K562 (cell line): Measurements from ENCODE around the gene CHPF. TPM values are rescaled to one million over a fixed set of nuclear protein-coding genes. Genes with fewer than 3 reads are reported as not detected.

ENCODE experiments used
- RBM15 ChIP-seq: fragments of 200-400 bp; formaldehyde crosslinking; IDR thresholded peaks from 2 replicates; pipeline ENCODE4 v1.6.1; 2018; ENCODE audit warnings: mild to moderate bottlenecking, low read length, moderate library complexity; ENCODE audit not compliant: insufficient read depth
- polyA plus RNA-seq, 8 experiments: library from polyadenylated mRNA; depleted of rRNA in 4 of 8; stranded (reverse) in 5 of 8; unstranded in 3 of 8; fragments of >200 nt; fragmentation: Nextera tagmentation in 2 of 8; fragmentation: Illumina TruSeq in 1 of 8; extraction: Ambion mirVana in 2 of 8; extraction: Trizol in 1 of 8; gene quantifications; 2 replicates each; pipeline versions ENCODE4 v1.2.1 to v1.2.3, GENCODE V29; 2011 to 2014; ENCODE audit warnings: inconsistent platforms in 1 of 8, missing spikeins in 1 of 8
- total RNA-seq, 7 experiments: library from RNA; depleted of rRNA in 6 of 7; stranded (reverse); fragments of >200 nt in 6 of 7; fragmentation: Illumina TruSeq in 2 of 7; extraction: Trizol in 2 of 7; gene quantifications; 2 replicates each; pipeline versions ENCODE4 v1.2.1 to v1.2.3, GENCODE V29; 2011 to 2021; ENCODE audit warnings: low replicate concordance in 1 of 7
- TF ChIP-seq, protein P1 (sequence below): fragments of 450-650 bp; IDR thresholded peaks from 2 replicates; pipeline ENCODE4 v1.6.1; 2016; ENCODE audit warnings: mild to moderate bottlenecking, moderate library complexity
- TF ChIP-seq, protein P2 (sequence below), 2 experiments: fragments of 450-650 bp; conservative IDR thresholded peaks; 2 replicates each; pipeline ENCODE4 v1.6.1; 2017; ENCODE audit warnings: mild to moderate bottlenecking in 2 of 2, moderate library complexity in 2 of 2
- TF ChIP-seq, protein P3 (sequence below), 2 experiments: fragments of 450-650 bp; IDR thresholded peaks; 2 replicates each; pipeline ENCODE4 v1.6.1; 2016; ENCODE audit warnings: mild to moderate bottlenecking in 2 of 2, borderline replicate concordance in 1 of 2, low read depth in 1 of 2, moderate library complexity in 1 of 2

Gene CHPF
- total and polyA plus RNA-seq, 9 of the 15 experiments (the other 6 are each of a cell fraction or from before 2014, with no cell fraction given), result 0.15 to 57.2 (median 7.9) TPM

DNA sequence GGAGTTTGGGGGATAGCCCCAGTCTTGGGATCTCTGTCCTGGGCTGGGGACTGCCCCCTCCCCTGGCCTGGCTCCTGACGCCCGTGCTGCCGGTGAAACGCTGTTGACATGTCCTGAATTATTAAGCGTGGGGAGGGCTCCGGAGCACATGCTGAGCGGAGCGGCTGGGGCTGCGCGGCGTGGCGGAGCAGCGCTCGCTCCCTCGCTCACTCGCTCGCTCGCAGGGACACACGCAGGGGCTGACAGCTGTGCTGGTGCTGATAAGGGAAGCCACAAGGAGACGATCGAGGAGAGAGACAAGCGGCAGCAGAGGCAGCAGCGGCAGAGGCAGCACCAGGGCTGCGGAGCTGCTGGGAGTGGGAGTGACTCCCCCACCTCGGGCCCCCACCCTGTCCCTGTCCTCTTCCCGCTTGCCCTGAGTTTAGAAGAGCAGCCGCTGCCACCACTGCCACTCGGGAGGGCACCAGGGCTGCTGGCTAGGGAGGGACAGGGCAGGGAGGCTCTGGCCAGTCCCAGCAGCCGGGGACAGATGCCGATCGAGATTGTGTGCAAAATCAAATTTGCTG is 29.3 kb downstream of the CHPF start, which contains the start of gene ASIC4 (continued):
- TF ChIP-seq, protein P1, sequence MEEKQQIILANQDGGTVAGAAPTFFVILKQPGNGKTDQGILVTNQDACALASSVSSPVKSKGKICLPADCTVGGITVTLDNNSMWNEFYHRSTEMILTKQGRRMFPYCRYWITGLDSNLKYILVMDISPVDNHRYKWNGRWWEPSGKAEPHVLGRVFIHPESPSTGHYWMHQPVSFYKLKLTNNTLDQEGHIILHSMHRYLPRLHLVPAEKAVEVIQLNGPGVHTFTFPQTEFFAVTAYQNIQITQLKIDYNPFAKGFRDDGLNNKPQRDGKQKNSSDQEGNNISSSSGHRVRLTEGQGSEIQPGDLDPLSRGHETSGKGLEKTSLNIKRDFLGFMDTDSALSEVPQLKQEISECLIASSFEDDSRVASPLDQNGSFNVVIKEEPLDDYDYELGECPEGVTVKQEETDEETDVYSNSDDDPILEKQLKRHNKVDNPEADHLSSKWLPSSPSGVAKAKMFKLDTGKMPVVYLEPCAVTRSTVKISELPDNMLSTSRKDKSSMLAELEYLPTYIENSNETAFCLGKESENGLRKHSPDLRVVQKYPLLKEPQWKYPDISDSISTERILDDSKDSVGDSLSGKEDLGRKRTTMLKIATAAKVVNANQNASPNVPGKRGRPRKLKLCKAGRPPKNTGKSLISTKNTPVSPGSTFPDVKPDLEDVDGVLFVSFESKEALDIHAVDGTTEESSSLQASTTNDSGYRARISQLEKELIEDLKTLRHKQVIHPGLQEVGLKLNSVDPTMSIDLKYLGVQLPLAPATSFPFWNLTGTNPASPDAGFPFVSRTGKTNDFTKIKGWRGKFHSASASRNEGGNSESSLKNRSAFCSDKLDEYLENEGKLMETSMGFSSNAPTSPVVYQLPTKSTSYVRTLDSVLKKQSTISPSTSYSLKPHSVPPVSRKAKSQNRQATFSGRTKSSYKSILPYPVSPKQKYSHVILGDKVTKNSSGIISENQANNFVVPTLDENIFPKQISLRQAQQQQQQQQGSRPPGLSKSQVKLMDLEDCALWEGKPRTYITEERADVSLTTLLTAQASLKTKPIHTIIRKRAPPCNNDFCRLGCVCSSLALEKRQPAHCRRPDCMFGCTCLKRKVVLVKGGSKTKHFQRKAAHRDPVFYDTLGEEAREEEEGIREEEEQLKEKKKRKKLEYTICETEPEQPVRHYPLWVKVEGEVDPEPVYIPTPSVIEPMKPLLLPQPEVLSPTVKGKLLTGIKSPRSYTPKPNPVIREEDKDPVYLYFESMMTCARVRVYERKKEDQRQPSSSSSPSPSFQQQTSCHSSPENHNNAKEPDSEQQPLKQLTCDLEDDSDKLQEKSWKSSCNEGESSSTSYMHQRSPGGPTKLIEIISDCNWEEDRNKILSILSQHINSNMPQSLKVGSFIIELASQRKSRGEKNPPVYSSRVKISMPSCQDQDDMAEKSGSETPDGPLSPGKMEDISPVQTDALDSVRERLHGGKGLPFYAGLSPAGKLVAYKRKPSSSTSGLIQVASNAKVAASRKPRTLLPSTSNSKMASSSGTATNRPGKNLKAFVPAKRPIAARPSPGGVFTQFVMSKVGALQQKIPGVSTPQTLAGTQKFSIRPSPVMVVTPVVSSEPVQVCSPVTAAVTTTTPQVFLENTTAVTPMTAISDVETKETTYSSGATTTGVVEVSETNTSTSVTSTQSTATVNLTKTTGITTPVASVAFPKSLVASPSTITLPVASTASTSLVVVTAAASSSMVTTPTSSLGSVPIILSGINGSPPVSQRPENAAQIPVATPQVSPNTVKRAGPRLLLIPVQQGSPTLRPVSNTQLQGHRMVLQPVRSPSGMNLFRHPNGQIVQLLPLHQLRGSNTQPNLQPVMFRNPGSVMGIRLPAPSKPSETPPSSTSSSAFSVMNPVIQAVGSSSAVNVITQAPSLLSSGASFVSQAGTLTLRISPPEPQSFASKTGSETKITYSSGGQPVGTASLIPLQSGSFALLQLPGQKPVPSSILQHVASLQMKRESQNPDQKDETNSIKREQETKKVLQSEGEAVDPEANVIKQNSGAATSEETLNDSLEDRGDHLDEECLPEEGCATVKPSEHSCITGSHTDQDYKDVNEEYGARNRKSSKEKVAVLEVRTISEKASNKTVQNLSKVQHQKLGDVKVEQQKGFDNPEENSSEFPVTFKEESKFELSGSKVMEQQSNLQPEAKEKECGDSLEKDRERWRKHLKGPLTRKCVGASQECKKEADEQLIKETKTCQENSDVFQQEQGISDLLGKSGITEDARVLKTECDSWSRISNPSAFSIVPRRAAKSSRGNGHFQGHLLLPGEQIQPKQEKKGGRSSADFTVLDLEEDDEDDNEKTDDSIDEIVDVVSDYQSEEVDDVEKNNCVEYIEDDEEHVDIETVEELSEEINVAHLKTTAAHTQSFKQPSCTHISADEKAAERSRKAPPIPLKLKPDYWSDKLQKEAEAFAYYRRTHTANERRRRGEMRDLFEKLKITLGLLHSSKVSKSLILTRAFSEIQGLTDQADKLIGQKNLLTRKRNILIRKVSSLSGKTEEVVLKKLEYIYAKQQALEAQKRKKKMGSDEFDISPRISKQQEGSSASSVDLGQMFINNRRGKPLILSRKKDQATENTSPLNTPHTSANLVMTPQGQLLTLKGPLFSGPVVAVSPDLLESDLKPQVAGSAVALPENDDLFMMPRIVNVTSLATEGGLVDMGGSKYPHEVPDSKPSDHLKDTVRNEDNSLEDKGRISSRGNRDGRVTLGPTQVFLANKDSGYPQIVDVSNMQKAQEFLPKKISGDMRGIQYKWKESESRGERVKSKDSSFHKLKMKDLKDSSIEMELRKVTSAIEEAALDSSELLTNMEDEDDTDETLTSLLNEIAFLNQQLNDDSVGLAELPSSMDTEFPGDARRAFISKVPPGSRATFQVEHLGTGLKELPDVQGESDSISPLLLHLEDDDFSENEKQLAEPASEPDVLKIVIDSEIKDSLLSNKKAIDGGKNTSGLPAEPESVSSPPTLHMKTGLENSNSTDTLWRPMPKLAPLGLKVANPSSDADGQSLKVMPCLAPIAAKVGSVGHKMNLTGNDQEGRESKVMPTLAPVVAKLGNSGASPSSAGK, result peak; percentile 88
- TF ChIP-seq, protein P2, sequence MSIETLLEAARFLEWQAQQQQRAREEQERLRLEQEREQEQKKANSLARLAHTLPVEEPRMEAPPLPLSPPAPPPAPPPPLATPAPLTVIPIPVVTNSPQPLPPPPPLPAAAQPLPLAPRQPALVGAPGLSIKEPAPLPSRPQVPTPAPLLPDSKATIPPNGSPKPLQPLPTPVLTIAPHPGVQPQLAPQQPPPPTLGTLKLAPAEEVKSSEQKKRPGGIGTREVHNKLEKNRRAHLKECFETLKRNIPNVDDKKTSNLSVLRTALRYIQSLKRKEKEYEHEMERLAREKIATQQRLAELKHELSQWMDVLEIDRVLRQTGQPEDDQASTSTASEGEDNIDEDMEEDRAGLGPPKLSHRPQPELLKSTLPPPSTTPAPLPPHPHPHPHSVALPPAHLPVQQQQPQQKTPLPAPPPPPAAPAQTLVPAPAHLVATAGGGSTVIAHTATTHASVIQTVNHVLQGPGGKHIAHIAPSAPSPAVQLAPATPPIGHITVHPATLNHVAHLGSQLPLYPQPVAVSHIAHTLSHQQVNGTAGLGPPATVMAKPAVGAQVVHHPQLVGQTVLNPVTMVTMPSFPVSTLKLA (conservative IDR thresholded peaks at IDR 0.05), result peak; percentile 93 to 96
- no peak for TF ChIP-seq RBM15
- TF ChIP-seq, protein P3, sequence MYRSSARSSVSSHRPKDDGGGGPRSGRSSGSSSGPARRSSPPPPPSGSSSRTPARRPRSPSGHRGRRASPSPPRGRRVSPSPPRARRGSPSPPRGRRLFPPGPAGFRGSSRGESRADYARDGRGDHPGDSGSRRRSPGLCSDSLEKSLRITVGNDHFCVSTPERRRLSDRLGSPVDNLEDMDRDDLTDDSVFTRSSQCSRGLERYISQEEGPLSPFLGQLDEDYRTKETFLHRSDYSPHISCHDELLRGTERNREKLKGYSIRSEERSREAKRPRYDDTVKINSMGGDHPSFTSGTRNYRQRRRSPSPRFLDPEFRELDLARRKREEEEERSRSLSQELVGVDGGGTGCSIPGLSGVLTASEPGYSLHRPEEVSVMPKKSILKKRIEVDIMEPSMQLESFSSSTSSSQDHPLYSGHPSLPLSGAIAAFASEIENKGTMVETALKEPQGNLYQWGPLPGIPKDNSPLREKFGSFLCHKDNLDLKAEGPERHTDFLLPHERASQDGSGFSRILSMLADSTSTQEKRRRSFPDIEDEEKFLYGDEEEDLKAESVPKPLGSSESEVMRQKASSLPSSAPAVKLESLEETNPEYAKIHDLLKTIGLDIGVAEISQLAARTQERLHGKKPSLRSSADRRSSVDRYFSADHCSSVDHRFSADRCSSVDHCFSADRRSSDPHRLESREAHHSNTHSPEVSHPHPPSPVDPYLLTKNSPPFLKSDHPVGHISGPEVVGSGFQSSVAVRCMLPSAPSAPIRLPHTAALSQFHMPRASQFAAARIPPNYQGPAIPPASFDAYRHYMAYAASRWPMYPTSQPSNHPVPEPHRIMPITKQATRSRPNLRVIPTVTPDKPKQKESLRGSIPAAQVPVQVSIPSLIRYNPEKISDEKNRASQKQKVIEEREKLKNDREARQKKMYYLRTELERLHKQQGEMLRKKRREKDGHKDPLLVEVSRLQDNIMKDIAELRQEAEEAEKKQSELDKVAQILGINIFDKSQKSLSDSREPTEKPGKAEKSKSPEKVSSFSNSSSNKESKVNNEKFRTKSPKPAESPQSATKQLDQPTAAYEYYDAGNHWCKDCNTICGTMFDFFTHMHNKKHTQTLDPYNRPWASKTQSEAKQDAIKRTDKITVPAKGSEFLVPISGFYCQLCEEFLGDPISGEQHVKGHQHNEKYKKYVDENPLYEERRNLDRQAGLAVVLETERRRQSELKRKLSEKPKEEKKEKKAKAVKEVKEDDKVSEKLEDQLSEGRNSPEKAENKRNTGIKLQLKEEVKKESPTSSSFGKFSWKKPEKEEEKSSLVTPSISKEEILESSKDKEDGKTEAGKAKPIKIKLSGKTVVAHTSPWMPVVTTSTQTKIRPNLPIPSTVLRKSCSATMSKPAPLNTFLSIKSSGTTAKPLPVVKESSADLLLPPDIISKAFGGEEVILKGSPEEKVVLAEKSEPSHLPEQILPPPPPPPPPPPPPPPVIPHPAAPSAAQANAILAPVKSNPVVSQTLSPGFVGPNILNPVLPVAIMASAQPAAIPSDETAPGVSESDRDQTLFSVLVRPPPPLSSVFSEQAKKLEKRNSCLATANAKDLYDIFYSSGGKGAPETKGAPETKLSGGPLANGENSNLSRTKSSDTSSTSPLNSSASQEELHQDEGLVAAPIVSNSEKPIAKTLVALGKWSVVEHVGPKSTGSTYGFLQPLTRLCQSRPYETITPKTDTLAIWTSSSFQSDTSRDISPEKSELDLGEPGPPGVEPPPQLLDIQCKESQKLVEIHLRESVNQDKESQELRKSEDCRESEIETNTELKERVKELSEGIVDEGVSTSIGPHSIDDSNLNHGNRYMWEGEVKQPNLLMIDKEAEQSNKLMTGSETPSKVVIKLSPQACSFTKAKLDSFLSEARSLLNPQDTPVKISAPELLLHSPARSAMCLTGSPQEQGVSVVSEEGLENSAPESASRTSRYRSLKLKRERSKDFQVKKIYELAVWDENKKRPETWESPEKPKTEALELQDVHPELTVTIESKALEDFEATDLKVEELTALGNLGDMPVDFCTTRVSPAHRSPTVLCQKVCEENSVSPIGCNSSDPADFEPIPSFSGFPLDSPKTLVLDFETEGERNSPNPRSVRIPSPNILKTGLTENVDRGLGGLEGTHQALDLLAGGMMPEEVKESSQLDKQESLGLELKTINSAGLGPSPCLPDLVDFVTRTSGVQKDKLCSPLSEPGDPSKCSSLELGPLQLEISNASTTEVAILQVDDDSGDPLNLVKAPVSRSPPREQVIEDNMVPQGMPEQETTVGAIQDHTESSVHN (IDR thresholded peaks at IDR 0.05; ENCODE audit: borderline replicate concordance in 1 of 2, low read depth in 1 of 2), result peak in 1 of 2 experiments; percentile 78; a peak in 1 of 4 replicates
